Islet of Langerhans (tissue), 1 donor: ENCODE data around the gene ZDHHC19.
"Not testable (repeated sequence)": the region's sequence is repeated elsewhere in the genome, so short reads cannot be mapped to it uniquely, and the experiment has no call there.

ENCODE experiments used
- FAIRE-seq: peaks from one replicate; lab custom pipeline; 2011; peaks lifted over from hg19 to GRCh38; lab: Jason Lieb, UNC

ZDHHC19 gene

GRCh38 chr3:196225086-196225485, 13.9 kb upstream of the ZDHHC19 start:
- FAIRE-seq: no peak

- no peak for FAIRE-seq
Measured at GRCh38 chr3:196222876-196223595, 11.8 kb upstream of the ZDHHC19 start.

GRCh38 chr3:196220991-196221390, 9.8 kb upstream of the ZDHHC19 start:
- no peak for FAIRE-seq

GRCh38 chr3:196220587-196220986, 9.4 kb upstream of the ZDHHC19 start:
- no peak for FAIRE-seq

- FAIRE-seq: no peak
Measured at GRCh38 chr3:196219970-196220311, 8.7 kb upstream of the ZDHHC19 start.

- FAIRE-seq: no peak
Measured at GRCh38 chr3:196219194-196219969, 8.2 kb upstream of the ZDHHC19 start.

GRCh38 chr3:196218155-196218712, 7.0 kb upstream of the ZDHHC19 start:
- FAIRE-seq: no peak

- no peak for FAIRE-seq
Measured at GRCh38 chr3:196217307-196218154, 6.3 kb upstream of the ZDHHC19 start.

GRCh38 chr3:196216681-196217211, 5.5 kb upstream of the ZDHHC19 start:
- no peak for FAIRE-seq

GRCh38 chr3:196216089-196216564, 4.9 kb upstream of the ZDHHC19 start, which contains the start of gene SLC51A:
TSS of gene SLC51A (plus strand) at chr3:196216534. CDS start at chr3:196216713, 179 bp downstream.
- FAIRE-seq: no peak

GRCh38 chr3:196215493-196216020, 4.4 kb upstream of the ZDHHC19 start:
- no peak for FAIRE-seq

GRCh38 chr3:196214783-196215441, 3.7 kb upstream of the ZDHHC19 start:
- no peak for FAIRE-seq

- not testable (repeated sequence) for FAIRE-seq
Measured at GRCh38 chr3:196209944-196210672, 1.1 kb downstream of the ZDHHC19 start.

- no peak for FAIRE-seq
Measured at GRCh38 chr3:196208942-196209695, 2.1 kb downstream of the ZDHHC19 start.

- no peak for FAIRE-seq
Measured at GRCh38 chr3:196207833-196208607, 3.2 kb downstream of the ZDHHC19 start.

GRCh38 chr3:196207159-196207832, 3.9 kb downstream of the ZDHHC19 start:
- no peak for FAIRE-seq

- FAIRE-seq: not testable (repeated sequence)
Measured at GRCh38 chr3:196205442-196206205, 5.6 kb downstream of the ZDHHC19 start.

GRCh38 chr3:196203846-196204245, 7.4 kb downstream of the ZDHHC19 start:
- FAIRE-seq: no peak
